H1 (cell line): ENCODE measurements around the gene CDH2. TPM values are rescaled to one million over a fixed set of nuclear protein-coding genes. Genes with fewer than 3 reads are reported as not detected.

Experiments used
- CTCF ChIA-PET: fragments of 300-600 bp; sonication (Branson Sonifier 250); formaldehyde crosslinking; loops from one replicate; lab custom pipeline; 2021; ENCODE audit not compliant: partially characterized antibody; lab: Charles Lee
- POLR2A ChIA-PET: fragments of 300-600 bp; sonication (Branson Sonifier 250); formaldehyde crosslinking; loops from one replicate; lab custom pipeline; 2021; ENCODE audit warnings: inconsistent platforms; ENCODE audit not compliant: partially characterized antibody; lab: Charles Lee
- DNase-seq, 2 experiments: peaks; one replicate each; pipeline versions ENCODE4 v3.0.0 to v3.0.0-alpha.2; 2010 to 2022; ENCODE audit warnings: low spot score in 2 of 2, low read depth in 1 of 2, mixed read lengths in 1 of 2
- FAIRE-seq: peaks from 2 replicates; lab custom pipeline; 2011; peaks lifted over from hg19 to GRCh38; lab: Jason Lieb, UNC
- H2AFZ ChIP-seq: 2 replicates; pipeline ENCODE4 v1.8.1; 2012; ENCODE audit warnings: low read length, inconsistent platforms
- H2AK5ac ChIP-seq: 2 replicates; pipeline ENCODE4 v1.6.1; 2013; ENCODE audit warnings: low read depth, low read length
- H2BK120ac ChIP-seq: replicated peaks from 2 replicates; pipeline ENCODE3; 2013; ENCODE audit warnings: low read depth, low read length, inconsistent platforms
- H2BK12ac ChIP-seq: 2 replicates; pipeline ENCODE4 v1.6.1; 2013; ENCODE audit warnings: low read depth, low read length
- H2BK15ac ChIP-seq: 2 replicates; pipeline ENCODE4 v1.6.1; 2013; ENCODE audit warnings: low read length
- H2BK20ac ChIP-seq: 2 replicates; pipeline ENCODE4 v1.6.1; 2013; ENCODE audit warnings: low read length
- H2BK5ac ChIP-seq: 2 replicates; pipeline ENCODE4 v1.6.1; 2013; ENCODE audit warnings: low read depth, low read length
- H3K14ac ChIP-seq: 2 replicates; pipeline ENCODE4 v1.6.1; 2013; ENCODE audit warnings: inconsistent platforms; ENCODE audit not compliant: insufficient read length
- H3K18ac ChIP-seq: 2 replicates; pipeline ENCODE4 v1.6.1; 2013; ENCODE audit warnings: low read length; ENCODE audit errors: extremely low read depth
- H3K23ac ChIP-seq: 2 replicates; pipeline ENCODE4 v1.6.1; 2013; ENCODE audit warnings: inconsistent platforms; ENCODE audit not compliant: insufficient read length
- H3K23me2 ChIP-seq: 2 replicates; pipeline ENCODE4 v1.6.1; 2013; ENCODE audit warnings: low read depth, low read length
- H3K27ac ChIP-seq: 2 replicates; pipeline ENCODE4 v1.6.1; 2011; ENCODE audit warnings: low read depth, low read length, inconsistent platforms
- H3K27me3 ChIP-seq, 4 experiments: replicated peaks in 1 of 4; 1 replicate in 1 of 4; 2 replicates in 3 of 4; pipeline versions ENCODE4 v1.6.1 to v1.8.1; 2011 to 2013; ENCODE audit warnings: low read length in 3 of 4, mild to moderate bottlenecking in 3 of 4, inconsistent platforms in 2 of 4, mixed read lengths in 2 of 4, moderate library complexity in 1 of 4; ENCODE audit not compliant: control insufficient read depth in 3 of 4, insufficient read depth in 3 of 4; ENCODE audit errors: extremely low read depth in 1 of 4
- H3K36me3 ChIP-seq, 4 experiments: 2 replicates each; pipeline versions ENCODE4 v1.6.1 to v1.8.1; 2011 to 2013; ENCODE audit warnings: mild to moderate bottlenecking in 4 of 4, low read length in 3 of 4, moderate library complexity in 2 of 4, control low read depth in 1 of 4, inconsistent platforms in 1 of 4; ENCODE audit not compliant: insufficient read depth in 4 of 4, control insufficient read depth in 2 of 4
- H3K4ac ChIP-seq: replicated peaks from 2 replicates; pipeline ENCODE3; 2013; ENCODE audit warnings: low read length, low read depth, mixed read lengths, inconsistent platforms; ENCODE audit not compliant: insufficient read length
- H3K4me1 ChIP-seq, 4 experiments: replicated peaks in 1 of 4; 1 replicate in 1 of 4; 2 replicates in 3 of 4; pipeline versions ENCODE4 v1.6.1 to v1.8.1; 2011 to 2013; ENCODE audit warnings: low read length in 3 of 4, inconsistent platforms in 2 of 4, mixed read lengths in 1 of 4; ENCODE audit not compliant: insufficient read depth in 4 of 4, control insufficient read depth in 3 of 4
- H3K4me2 ChIP-seq, 2 experiments: 2 replicates each; pipeline versions ENCODE4 v1.6.1 to v1.8.1; 2011 to 2013; ENCODE audit warnings: low read depth in 2 of 2, low read length in 2 of 2, control low read depth in 1 of 2, inconsistent platforms in 1 of 2, mild to moderate bottlenecking in 1 of 2; ENCODE audit not compliant: insufficient read depth in 1 of 2
- H3K4me3 ChIP-seq, 4 experiments: fragments of 200-600, 300-600 bp in 1 of 4; sonication (generic), shearing (Covaris generic), sonication (Bioruptor Twin) in 1 of 4; 2 replicates each; pipeline versions ENCODE4 v1.5.1 to v1.8.1; 2011 to 2016; ENCODE audit warnings: low read length in 4 of 4, low read depth in 3 of 4, control low read depth in 2 of 4, inconsistent platforms in 2 of 4, mild to moderate bottlenecking in 2 of 4, mixed read lengths in 1 of 4, moderate library complexity in 1 of 4; ENCODE audit not compliant: insufficient read depth in 2 of 4; ENCODE audit errors: extremely low read depth in 1 of 4
- H3K56ac ChIP-seq: replicated peaks from 2 replicates; pipeline ENCODE3; 2013; ENCODE audit warnings: low read depth, mild to moderate bottlenecking, mixed read lengths, low read length, inconsistent platforms; ENCODE audit not compliant: insufficient read length
- H3K79me1 ChIP-seq: 2 replicates; pipeline ENCODE4 v1.6.1; 2013; ENCODE audit warnings: low read depth, low read length, control low read depth
- H3K79me2 ChIP-seq, 2 experiments: 2 replicates each; pipeline versions ENCODE4 v1.6.1 to v1.8.1; 2012 to 2013; ENCODE audit warnings: low read length in 2 of 2, mild to moderate bottlenecking in 2 of 2, inconsistent platforms in 1 of 2; ENCODE audit not compliant: insufficient read depth in 2 of 2, control insufficient read depth in 1 of 2
- H3K9ac ChIP-seq, 4 experiments: replicated peaks in 1 of 4; 1 replicate in 1 of 4; 2 replicates in 3 of 4; pipeline versions ENCODE4 v1.6.1 to v1.8.1; 2011 to 2013; ENCODE audit warnings: low read depth in 3 of 4, low read length in 3 of 4, control low read depth in 2 of 4, mild to moderate bottlenecking in 2 of 4, moderate library complexity in 2 of 4, inconsistent platforms in 1 of 4; ENCODE audit errors: extremely low read depth in 1 of 4
- H3K9me3 ChIP-seq, 2 experiments: 2 replicates each; pipeline versions ENCODE4 v1.6.1 to v1.8.1; 2012 to 2013; ENCODE audit warnings: mild to moderate bottlenecking in 2 of 2, moderate library complexity in 2 of 2, control low read depth in 1 of 2, inconsistent platforms in 1 of 2, low read depth in 1 of 2, low read length in 1 of 2, mixed read lengths in 1 of 2; ENCODE audit not compliant: insufficient read depth in 2 of 2
- H4K20me1 ChIP-seq, 2 experiments: replicated peaks in 1 of 2; 2 replicates each; pipeline versions ENCODE3 to v1.8.1; 2011 to 2013; ENCODE audit warnings: inconsistent platforms in 2 of 2, low read length in 2 of 2, mild to moderate bottlenecking in 1 of 2; ENCODE audit not compliant: insufficient read depth in 2 of 2, control insufficient read depth in 1 of 2
- H4K5ac ChIP-seq: 2 replicates; pipeline ENCODE4 v1.6.1; 2013; ENCODE audit warnings: low read length, low read depth, mixed read lengths, inconsistent platforms; ENCODE audit not compliant: insufficient read length
- H4K8ac ChIP-seq: 2 replicates; pipeline ENCODE4 v1.8.0; 2013; ENCODE audit warnings: mild to moderate bottlenecking, moderate library complexity, low read length, inconsistent platforms; ENCODE audit not compliant: insufficient read depth; ENCODE audit errors: extremely low read depth
- H4K91ac ChIP-seq: replicated peaks from 2 replicates; pipeline ENCODE3; 2013; ENCODE audit warnings: low read length, mixed read lengths, inconsistent platforms; ENCODE audit not compliant: insufficient read length
- ATF2 ChIP-seq: IDR thresholded peaks from 2 replicates; pipeline ENCODE4 v1.6.1; 2012; ENCODE audit warnings: low read length, inconsistent platforms
- CBX5 ChIP-seq: fragments of 300-800, 300-1000 bp; sonication (generic); IDR thresholded peaks from 2 replicates; pipeline ENCODE4 v1.7.1; 2016; ENCODE audit warnings: antibody characterized with exemption, low read length, low read depth
- CBX8 ChIP-seq: fragments of 300-800, 300-1000 bp; sonication (generic); IDR thresholded peaks from 2 replicates; pipeline ENCODE4 v1.7.1; 2016; ENCODE audit warnings: low read depth, low read length, borderline replicate concordance
- CTCF ChIP-seq, 3 experiments: IDR thresholded peaks; 1 replicate in 2 of 3; 2 replicates in 1 of 3; pipeline versions ENCODE4 v1.5.1 to v1.6.1; 2011; ENCODE audit warnings: low read length in 3 of 3, mild to moderate bottlenecking in 3 of 3, inconsistent platforms in 2 of 3, low read depth in 1 of 3, moderate library complexity in 1 of 3; ENCODE audit not compliant: insufficient read depth in 1 of 3; ENCODE audit errors: control extremely low read depth in 1 of 3
- GTF2F1 ChIP-seq: IDR thresholded peaks from 2 replicates; pipeline ENCODE4 v1.6.1; 2012; ENCODE audit warnings: low read depth, low read length, improper control_type of control experiment, borderline replicate concordance
- RAD21 ChIP-seq, 2 experiments: IDR thresholded peaks in 1 of 2; conservative IDR thresholded peaks in 1 of 2; 2 replicates each; pipeline ENCODE4 v1.6.1; 2011; ENCODE audit warnings: low read depth in 2 of 2, low read length in 2 of 2, improper control_type of control experiment in 1 of 2, inconsistent platforms in 1 of 2, mild to moderate bottlenecking in 1 of 2, moderate library complexity in 1 of 2
- TAF1 ChIP-seq: IDR thresholded peaks from 2 replicates; pipeline ENCODE4 v1.6.1; 2011; ENCODE audit warnings: mild to moderate bottlenecking, low read depth, low read length
- TAF7 ChIP-seq: optimal IDR thresholded peaks from 2 replicates; pipeline ENCODE3; 2011; ENCODE audit warnings: low read depth, mild to moderate bottlenecking, inconsistent platforms, low read length, moderate library complexity, borderline replicate concordance
- TCF12 ChIP-seq: IDR thresholded peaks from 2 replicates; pipeline ENCODE4 v1.6.1; 2011; ENCODE audit warnings: low read depth, mild to moderate bottlenecking, low read length
- WGBS, 2 experiments: shearing (Covaris generic) in 1 of 2; methylation state at CpG; one replicate each; pipeline versions ENCODE4 v1.1.6 to v1.1.7; 2013 to 2015; ENCODE audit warnings: low lambda C conversion rate in 2 of 2, mixed read lengths in 2 of 2, inconsistent platforms in 1 of 2, low coverage in 1 of 2, missing lambda C conversion rate in 1 of 2; ENCODE audit not compliant: insufficient replicate concordance in 2 of 2, insufficient coverage in 1 of 2, insufficient read length in 1 of 2; ENCODE audit errors: extremely low coverage in 1 of 2, missing lambda C conversion rate in 1 of 2; 5-methylcytosine and 5-hydroxymethylcytosine counted together
- polyA plus RNA-seq, 7 experiments: library from polyadenylated mRNA; depleted of rRNA in 3 of 7; stranded (reverse) in 5 of 7; unstranded in 2 of 7; fragments of >200 nt in 5 of 7; fragments of 200-250 nt in 2 of 7; gene quantifications; 1 replicate in 5 of 7; 2 replicates in 1 of 7; 4 replicates in 1 of 7; pipeline versions ENCODE4 v1.2.1 to v1.2.3, GENCODE V29; 2011 to 2013; ENCODE audit warnings: missing spikeins in 2 of 7, mixed read lengths in 2 of 7
- total RNA-seq: library from RNA; stranded (reverse); fragmentation: NEBNext Ultra II Directional; extraction: Animal tissue kit (Norgen Biotek cat#: 25700); gene quantifications from 2 replicates; pipeline ENCODE4 v1.2.1, GENCODE V29; 2021

The CDH2 gene
- total and polyA plus RNA-seq, 2 of the 8 experiments (the other 6 are each of a cell fraction or from before 2014, with no cell fraction given): 15.0 to 56.5 TPM

- no peak overlapping the region for H2BK120ac ChIP-seq
- H3K4me2 ChIP-seq: no peak overlapping the region
- no peak overlapping the region for H2AFZ ChIP-seq
- no peaks in the 10 kb centered on the region for H3K79me1 ChIP-seq
- H3K79me2 ChIP-seq: no peaks in the 10 kb centered on the region
- DNase-seq: no peak
- no peaks in the 10 kb centered on the region for H4K20me1 ChIP-seq
- H4K8ac ChIP-seq: no peak overlapping the region
- no peak overlapping the region for H3K4ac ChIP-seq
- no peak overlapping the region for H3K14ac ChIP-seq
- H3K18ac ChIP-seq: no peak overlapping the region
- H3K4me1 ChIP-seq: no peaks in the 10 kb centered on the region
- FAIRE-seq: no peak
- H3K9ac ChIP-seq: no peak overlapping the region
- H3K23ac ChIP-seq: no peak overlapping the region
- no peak overlapping the region for H3K27ac ChIP-seq
- no peak overlapping the region for H2BK20ac ChIP-seq
- H3K27me3 ChIP-seq: no peaks in the 10 kb centered on the region
- WGBS, 2 experiments: 79% methylated on average over 7 of the region's 7 CpGs; no CpG with 5 or more reads in 1 of the 2 experiments
- H2AK5ac ChIP-seq: no peak overlapping the region
- ChIA-PET POLR2A (no interaction called here), CTCF (interaction anchor here (1.5 to 1.6 kb wide), 2 partner anchors 10 to 14 kb away, joined by 4 to 5 read pairs; no protein-coding TSS in a partner anchor)
- no peak overlapping the region for H3K56ac ChIP-seq
- no peak overlapping the region for H2BK15ac ChIP-seq
- no peak overlapping the region for H2BK12ac ChIP-seq
- no peak overlapping the region for H4K91ac ChIP-seq
- H3K36me3 ChIP-seq: no peaks in the 10 kb centered on the region; a peak in 1 of 8 replicates
- H4K5ac ChIP-seq: no peak overlapping the region
- no peak overlapping the region for H3K4me3 ChIP-seq
- no peaks in the 10 kb centered on the region for H3K23me2 ChIP-seq
- H2BK5ac ChIP-seq: no peak overlapping the region
- no peaks in the 10 kb centered on the region for H3K9me3 ChIP-seq
- TF ChIP-seq RAD21 (IDR thresholded peaks at IDR 0.05 in 1 of 2, conservative IDR thresholded peaks at IDR 0.05 in 1 of 2; ENCODE audit: low read depth in 2 of 2, low read length in 2 of 2): peak; percentile 26 to 36; a peak in 2 of 4 replicates
- TF ChIP-seq CBX8: no peak
- TF ChIP-seq TAF1: no peak
- TF ChIP-seq TCF12: no peak
- TF ChIP-seq GTF2F1: no peak
- TF ChIP-seq TAF7: no peak
- TF ChIP-seq ATF2: no peak
- no peak for TF ChIP-seq CBX5
- peak; percentile 6 to 7 (median 7); a peak in 3 of 4 replicates for TF ChIP-seq CTCF (IDR thresholded peaks at IDR 0.05; ENCODE audit: control extremely low read depth in 1 of 3, insufficient read depth in 1 of 3, low read depth in 1 of 3, low read length in 3 of 3)
Observed at GRCh38 chr18:28005164-28005563, 171.8 kb downstream of the CDH2 start.
